Nephron (organoid): Measurements from ENCODE around the gene EZH1.
"Not testable (repeated sequence)": the region's sequence is repeated elsewhere in the genome, so short reads cannot be mapped to it uniquely, and the experiment has no call there.

Experiments
- H3K27ac Mint-ChIP-seq, 3 experiments: 2 replicates each; pipeline ENCODE4 v1.8.0; 2020; ENCODE audit warnings: mixed read lengths in 3 of 3, mild to moderate bottlenecking in 2 of 3, moderate library complexity in 1 of 3
- H3K27me3 Mint-ChIP-seq: 2 replicates; pipeline ENCODE4 v1.8.0; 2021; ENCODE audit warnings: low read depth, mild to moderate bottlenecking, moderate library complexity, mixed read lengths
- H3K36me3 Mint-ChIP-seq: 2 replicates; pipeline ENCODE4 v1.8.0; 2020; ENCODE audit warnings: low read depth, mixed read lengths
- H3K4me1 Mint-ChIP-seq: 2 replicates; pipeline ENCODE4 v1.8.0; 2020; ENCODE audit warnings: mixed read lengths
- H3K4me3 Mint-ChIP-seq, 3 experiments: 2 replicates each; pipeline ENCODE4 v1.8.0; 2020; ENCODE audit warnings: mild to moderate bottlenecking in 3 of 3, mixed read lengths in 3 of 3, moderate library complexity in 2 of 3
- H3K9me3 Mint-ChIP-seq: 2 replicates; pipeline ENCODE4 v1.8.0; 2020; ENCODE audit warnings: mixed read lengths
- TF ChIP-seq, protein P1 (sequence below), 3 experiments: fragments of 200-600 bp; sonication (generic); IDR thresholded peaks; one replicate each; pipeline ENCODE4 v1.5.0; 2021; ENCODE audit warnings: antibody characterized with exemption in 3 of 3; ENCODE audit not compliant: unreplicated experiment in 3 of 3

The EZH1 gene

DNA sequence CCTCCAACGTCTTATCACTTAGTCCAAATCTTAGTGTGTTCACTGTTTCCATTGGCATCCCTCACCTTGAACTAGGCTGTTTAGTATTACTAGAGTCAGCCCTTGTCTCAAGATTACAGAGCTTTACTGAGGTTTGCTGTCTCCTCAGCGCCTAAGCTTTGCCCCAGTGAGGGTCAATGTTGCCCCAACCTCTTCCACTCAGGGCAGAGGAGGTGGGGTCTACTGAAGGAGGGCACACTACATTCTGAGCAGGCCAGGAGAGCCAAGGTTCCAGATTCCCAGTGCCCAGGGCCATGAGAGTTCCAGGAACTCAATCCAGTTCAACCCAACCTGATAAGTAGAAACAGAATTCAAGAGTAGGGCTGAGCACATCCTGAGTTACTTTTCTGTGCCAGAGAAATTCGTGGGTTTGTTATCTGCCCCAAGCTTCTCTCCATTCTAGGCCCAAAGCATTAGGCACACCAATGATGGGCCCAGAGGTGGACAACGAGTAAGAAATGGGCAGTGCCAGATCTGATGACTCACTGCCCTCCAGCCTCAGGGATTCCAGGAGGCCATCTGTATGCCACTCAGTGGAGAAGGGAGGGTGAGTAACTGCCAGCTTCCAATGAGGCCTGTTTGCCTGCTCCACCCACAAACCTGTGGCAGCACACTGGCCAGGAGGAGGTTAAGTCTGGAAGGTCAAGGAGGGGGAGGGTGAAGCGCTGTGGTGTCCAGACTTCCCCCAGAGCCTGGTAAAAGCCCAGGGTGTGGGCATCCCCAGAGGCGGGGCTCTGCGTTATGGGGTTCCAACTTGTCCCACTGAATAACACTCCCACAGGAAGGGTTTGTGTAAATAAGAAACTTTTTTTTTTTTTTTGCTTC lies 77.5 kb downstream of the EZH1 start:
- H3K4me1 Mint-ChIP-seq, result peaks cover 17% of the 10 kb centered on the region
- no peaks in the 10 kb centered on the region for H3K9me3 Mint-ChIP-seq
- no peak overlapping the region for H3K4me3 Mint-ChIP-seq
- peak overlapping the region in 2 of 3 experiments; percentile 26 to 42 for H3K27ac Mint-ChIP-seq
- TF ChIP-seq, protein P1, sequence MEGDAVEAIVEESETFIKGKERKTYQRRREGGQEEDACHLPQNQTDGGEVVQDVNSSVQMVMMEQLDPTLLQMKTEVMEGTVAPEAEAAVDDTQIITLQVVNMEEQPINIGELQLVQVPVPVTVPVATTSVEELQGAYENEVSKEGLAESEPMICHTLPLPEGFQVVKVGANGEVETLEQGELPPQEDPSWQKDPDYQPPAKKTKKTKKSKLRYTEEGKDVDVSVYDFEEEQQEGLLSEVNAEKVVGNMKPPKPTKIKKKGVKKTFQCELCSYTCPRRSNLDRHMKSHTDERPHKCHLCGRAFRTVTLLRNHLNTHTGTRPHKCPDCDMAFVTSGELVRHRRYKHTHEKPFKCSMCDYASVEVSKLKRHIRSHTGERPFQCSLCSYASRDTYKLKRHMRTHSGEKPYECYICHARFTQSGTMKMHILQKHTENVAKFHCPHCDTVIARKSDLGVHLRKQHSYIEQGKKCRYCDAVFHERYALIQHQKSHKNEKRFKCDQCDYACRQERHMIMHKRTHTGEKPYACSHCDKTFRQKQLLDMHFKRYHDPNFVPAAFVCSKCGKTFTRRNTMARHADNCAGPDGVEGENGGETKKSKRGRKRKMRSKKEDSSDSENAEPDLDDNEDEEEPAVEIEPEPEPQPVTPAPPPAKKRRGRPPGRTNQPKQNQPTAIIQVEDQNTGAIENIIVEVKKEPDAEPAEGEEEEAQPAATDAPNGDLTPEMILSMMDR (IDR thresholded peaks at IDR 0.05; ENCODE audit: unreplicated experiment in 3 of 3), result no peak
- peaks cover 57% of the 10 kb centered on the region for H3K36me3 Mint-ChIP-seq
- peaks cover 12% of the 10 kb centered on the region for H3K27me3 Mint-ChIP-seq

DNA sequence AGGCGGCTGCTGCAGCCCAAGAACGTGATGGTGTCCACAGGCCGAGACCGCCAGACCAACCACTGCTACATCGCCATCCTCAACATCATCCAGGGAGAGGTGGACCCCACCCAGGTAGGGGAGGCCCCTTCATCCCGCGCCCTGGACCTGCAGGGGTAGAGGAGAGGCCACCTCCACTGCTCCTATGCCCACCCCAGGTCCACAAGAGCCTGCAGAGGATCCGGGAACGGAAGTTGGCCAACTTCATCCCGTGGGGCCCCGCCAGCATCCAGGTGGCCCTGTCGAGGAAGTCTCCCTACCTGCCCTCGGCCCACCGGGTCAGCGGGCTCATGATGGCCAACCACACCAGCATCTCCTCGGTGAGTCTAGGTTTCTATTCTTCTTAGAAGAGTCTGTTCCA lies 78.7 kb downstream of the EZH1 start:
- not testable (repeated sequence) for H3K4me3 Mint-ChIP-seq, H3K27ac Mint-ChIP-seq, H3K27me3 Mint-ChIP-seq, H3K9me3 Mint-ChIP-seq
- H3K36me3 Mint-ChIP-seq, result peaks cover 54% of the 10 kb centered on the region
- H3K4me1 Mint-ChIP-seq, result peaks cover 10% of the 10 kb centered on the region

DNA sequence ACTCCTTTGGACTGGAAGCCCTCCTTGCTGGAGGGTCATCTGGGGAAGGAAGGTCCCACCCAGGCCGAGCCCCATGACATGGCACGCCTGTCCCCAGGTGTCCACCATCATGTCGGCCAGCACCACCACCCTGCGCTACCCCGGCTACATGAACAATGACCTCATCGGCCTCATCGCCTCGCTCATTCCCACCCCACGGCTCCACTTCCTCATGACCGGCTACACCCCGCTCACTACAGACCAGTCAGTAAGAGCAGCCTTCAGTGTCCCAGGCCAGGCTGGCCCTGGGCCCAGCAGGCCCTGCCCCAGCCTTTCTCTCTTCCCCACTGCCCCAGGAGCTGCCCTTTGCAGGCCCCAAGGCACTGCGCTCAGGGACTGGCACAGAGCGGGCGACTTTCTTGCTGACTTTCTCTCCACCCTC lies 79.2 kb downstream of the EZH1 start:
- peaks cover 4% of the 10 kb centered on the region for H3K27me3 Mint-ChIP-seq
- TF ChIP-seq, protein P1 (IDR thresholded peaks at IDR 0.05; ENCODE audit: unreplicated experiment in 3 of 3), result no peak
- H3K9me3 Mint-ChIP-seq, result no peaks in the 10 kb centered on the region
- H3K4me3 Mint-ChIP-seq, result no peak overlapping the region
- H3K36me3 Mint-ChIP-seq, result peaks cover 52% of the 10 kb centered on the region
- peaks cover 12% of the 10 kb centered on the region for H3K4me1 Mint-ChIP-seq
- no peak overlapping the region for H3K27ac Mint-ChIP-seq

GRCh38 chr17:42660692-42661345 lies 84.0 kb downstream of the EZH1 start:
- Mint-ChIP-seq H3K9me3 (no peaks in the 10 kb centered on the region), H3K4me3 (peak overlapping the region; percentile 72 to 77 (median 73)), H3K36me3 (peaks cover 27% of the 10 kb centered on the region), H3K27me3 (peaks cover 4% of the 10 kb centered on the region), H3K27ac (peak overlapping the region in 2 of 3 experiments; percentile 0 to 4), H3K4me1 (peaks cover 17% of the 10 kb centered on the region)
- TF ChIP-seq, protein P1 (IDR thresholded peaks at IDR 0.05; ENCODE audit: unreplicated experiment in 3 of 3), result no peak

DNA sequence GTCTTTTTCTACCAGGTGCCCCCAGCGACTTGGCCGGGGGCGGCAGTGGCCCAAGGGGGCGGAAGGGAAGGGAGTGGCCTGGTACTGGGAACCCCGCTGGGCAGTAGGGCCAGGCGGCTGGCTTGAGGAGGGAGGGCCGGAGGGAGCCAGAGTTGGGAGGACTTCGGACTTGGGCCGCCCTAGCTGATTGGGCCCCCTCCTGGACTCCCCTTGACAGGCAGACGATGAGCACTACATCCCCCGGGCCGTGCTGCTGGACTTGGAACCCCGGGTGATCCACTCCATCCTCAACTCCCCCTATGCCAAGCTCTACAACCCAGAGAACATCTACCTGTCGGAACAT lies 84.9 kb downstream of the EZH1 start:
- peak overlapping the region in 1 of 3 experiments; percentile 90 for H3K27ac Mint-ChIP-seq
- H3K4me1 Mint-ChIP-seq, result peaks cover 22% of the 10 kb centered on the region
- not testable (repeated sequence) for H3K9me3 Mint-ChIP-seq, H3K27me3 Mint-ChIP-seq
- peak overlapping the region; percentile 91 to 93 (median 92) for H3K4me3 Mint-ChIP-seq
- H3K36me3 Mint-ChIP-seq, result peaks cover 20% of the 10 kb centered on the region

DNA sequence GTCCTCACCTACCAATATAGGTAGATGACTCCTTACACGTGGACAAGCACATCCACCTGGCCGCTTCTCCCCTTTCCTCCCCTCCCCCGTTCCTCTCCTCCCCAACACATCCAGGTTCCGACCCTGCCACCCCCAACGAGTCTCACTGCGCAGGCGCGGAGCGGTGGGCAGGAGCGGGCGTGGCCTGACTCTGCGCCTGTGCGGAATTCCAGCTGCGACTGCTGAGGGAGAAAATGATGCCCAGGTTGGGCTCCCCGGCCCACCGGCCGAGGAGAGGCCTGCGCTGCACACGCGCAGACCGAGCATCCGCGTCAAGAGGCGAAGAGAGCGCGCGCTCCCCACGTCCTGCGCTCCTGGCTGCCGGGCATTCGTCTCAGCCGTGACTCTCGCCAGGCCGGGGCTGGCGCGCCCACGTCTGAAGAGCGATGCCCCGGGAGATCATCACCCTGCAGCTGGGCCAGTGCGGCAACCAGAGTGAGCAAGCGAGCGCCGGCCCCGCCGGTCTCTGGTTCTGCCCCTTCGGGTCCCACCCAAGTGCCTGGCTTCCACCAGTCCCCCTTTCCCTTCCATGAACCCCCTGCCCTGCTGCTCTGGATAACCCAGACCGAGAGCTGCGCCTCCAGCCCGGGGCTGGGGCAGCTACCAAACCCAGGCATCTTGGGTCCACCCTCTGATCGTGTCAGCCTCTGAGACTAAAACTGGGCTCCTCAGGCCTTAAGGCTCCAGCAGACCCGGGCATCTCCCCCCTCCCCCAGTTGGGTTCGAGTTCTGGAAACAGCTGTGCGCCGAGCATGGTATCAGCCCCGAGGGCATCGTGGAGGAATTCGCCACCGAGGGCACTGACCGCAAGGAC lies 85.5 kb downstream of the EZH1 start, which contains the start of gene TUBG2:
Gene TUBG2 (plus strand): TSS at position 206 of the 853 bp plus-strand sequence. CDS start 220 bp downstream, at position 426.
- H3K4me1 Mint-ChIP-seq, result peaks cover 26% of the 10 kb centered on the region
- peak within 1 kb of the TSS; percentile 91 to 93 (median 92) for H3K4me3 Mint-ChIP-seq
- peaks cover 4% of the 10 kb centered on the region for H3K27me3 Mint-ChIP-seq
- no peaks in the 10 kb centered on the region for H3K9me3 Mint-ChIP-seq
- peaks cover 18% of the 10 kb centered on the region for H3K36me3 Mint-ChIP-seq
- TF ChIP-seq, protein P1 (IDR thresholded peaks at IDR 0.05; ENCODE audit: unreplicated experiment in 3 of 3), result no peak
- H3K27ac Mint-ChIP-seq, result peak within 1 kb of the TSS; percentile 84 to 90 (median 90)
